GM21526 (cell line): ENCODE measurements around the gene HSPA1A.

Source experiments
- ATAC-seq: cut with Tn5 transposase; IDR thresholded peaks from one replicate; pipeline ENCODE4 v1.9.1; 2021; ENCODE audit warnings: moderate library complexity; ENCODE audit not compliant: unreplicated experiment, low FRiP score

Gene HSPA1A

DNA sequence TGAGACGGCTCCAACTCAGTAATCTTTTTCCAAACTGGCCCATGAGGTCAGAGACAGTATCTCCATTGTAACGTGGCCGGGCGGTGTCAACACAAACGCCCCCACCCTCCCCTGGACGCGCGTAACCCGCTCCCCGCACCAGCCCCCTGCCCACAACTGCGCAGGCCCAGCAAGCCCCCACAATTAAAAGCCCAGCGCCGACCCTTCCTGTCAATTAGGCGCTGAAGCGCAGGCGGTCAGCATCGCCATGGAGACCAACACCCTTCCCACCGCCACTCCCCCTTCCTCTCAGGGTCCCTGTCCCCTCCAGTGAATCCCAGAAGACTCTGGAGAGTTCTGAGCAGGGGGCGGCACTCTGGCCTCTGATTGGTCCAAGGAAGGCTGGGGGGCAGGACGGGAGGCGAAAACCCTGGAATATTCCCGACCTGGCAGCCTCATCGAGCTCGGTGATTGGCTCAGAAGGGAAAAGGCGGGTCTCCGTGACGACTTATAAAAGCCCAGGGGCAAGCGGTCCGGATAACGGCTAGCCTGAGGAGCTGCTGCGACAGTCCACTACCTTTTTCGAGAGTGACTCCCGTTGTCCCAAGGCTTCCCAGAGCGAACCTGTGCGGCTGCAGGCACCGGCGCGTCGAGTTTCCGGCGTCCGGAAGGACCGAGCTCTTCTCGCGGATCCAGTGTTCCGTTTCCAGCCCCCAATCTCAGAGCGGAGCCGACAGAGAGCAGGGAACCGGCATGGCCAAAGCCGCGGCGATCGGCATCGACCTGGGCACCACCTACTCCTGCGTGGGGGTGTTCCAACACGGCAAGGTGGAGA is at the start of gene HSPA1A, which contains the start of gene HSPA1L:
Gene HSPA1A (plus strand): TSS at position 519 of the 814 bp plus-strand sequence. CDS start 214 bp downstream, at position 733.
Gene HSPA1L (minus strand): TSS at position 259 of the 814 bp plus-strand sequence. CDS start 3,311 bp downstream, outside the sequence.
- peak; percentile 23 for ATAC-seq

DNA sequence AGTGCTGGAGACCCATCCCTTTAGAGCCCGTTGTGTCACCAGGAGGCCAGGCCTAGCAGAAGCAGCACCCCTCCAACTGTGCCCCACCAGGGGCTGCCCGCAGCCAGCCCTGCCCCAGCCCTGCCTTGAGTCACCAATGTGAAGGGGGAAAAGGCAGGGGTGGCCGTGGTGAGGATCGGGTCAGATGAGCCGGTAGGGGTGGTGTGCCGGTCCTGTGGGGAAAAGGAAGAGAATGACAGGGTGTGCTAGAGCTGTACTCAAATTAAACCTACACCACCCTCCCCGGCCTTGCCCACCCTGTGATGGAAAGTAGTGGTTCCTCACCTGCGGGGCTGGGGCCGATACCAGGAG is 49.8 kb upstream of the HSPA1A start:
- ATAC-seq = no peak

DNA sequence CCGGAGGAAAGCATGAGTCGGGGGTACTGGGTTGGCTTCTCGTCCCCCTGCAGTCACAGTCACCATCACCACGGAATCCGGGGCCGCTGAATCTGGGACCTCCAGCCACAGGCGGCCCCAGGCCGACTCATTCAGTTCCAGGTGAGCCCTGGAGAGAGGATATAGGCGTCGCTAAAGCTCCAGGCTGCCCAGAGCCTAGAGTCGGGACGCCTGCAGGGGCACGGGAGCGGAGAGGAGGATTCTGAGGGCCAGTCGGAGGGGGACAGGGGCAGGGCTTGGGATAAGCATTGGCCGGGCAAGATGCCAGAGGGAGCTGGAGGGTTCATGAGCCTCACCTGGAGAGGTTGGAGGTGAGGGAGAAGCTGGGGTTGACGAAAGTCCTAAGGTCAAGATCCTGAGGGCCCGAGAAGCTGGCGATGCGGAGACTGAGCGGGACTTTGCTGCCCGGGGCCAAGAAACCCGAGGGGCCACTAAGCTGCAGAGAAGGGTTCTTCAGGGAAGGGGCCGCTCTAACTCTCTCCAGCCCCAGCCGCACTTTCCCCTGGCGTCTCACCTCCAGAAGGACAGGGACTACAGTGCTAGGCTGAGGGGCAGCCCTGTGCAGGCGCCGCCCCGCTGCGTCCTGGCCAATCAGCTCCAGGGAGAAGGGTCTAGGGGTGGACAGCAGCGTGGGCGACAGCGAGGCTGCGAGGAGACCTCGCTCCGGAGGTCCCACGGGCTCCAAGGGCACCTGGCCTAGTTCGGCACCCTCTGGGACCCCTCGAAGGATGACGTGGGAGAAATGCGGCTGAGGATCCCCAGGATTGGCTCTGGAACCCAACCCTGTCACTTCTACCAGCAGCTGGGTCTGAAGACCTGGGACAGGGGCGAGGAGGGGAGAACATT is 49.2 kb upstream of the HSPA1A start:
- no peak for ATAC-seq

DNA sequence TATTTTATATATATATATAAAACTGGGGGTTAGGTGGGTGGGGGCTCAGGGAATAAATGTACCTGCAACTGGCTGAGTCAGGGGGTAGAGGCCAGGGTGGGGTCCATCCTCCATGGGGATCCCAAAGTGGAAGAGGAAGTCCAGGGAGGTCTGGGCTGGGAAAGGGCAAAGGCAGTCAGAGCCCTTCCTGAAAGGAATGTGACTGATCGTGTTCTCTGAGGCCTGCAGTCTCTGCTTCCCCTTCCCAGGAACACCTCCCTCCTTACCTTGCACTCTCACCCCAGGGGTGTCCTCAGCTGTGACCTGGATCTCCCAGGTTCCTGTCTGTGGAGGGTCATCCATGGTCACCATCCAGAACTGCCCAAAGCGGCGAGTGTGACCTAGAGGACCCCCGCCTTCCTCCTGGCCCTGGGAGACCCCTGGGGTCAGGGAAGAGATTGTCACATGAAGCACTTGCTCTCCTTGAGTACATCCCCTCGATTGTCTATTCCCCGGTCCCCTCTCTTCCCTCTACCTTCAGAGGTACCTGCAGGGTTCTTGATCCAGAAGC is 48.2 kb upstream of the HSPA1A start:
- ATAC-seq = no peak

GRCh38 chr6:31768363-31769257 is 46.7 kb upstream of the HSPA1A start:
- no peak for ATAC-seq

- ATAC-seq = no peak
Observed at GRCh38 chr6:31769684-31770371, 45.5 kb upstream of the HSPA1A start.

DNA sequence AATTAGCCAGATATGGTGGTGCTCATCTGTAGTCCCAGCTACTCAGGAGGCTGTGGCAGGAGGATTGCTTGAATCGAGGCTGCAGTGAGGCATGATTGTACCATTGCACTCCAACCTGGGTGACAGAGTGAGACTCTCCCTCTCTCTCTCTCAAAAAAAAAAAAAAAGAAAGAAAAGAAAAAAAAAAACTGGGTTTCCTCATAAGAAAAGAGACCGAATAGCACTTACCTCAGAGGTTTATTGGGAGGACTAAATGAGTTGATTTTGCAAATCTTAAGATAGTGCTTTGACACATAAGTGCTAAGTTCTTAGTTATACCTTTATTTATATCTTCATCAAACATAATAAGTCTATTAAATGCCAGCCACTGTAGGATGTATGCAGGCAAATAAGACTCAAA is 44.5 kb upstream of the HSPA1A start:
- no peak for ATAC-seq

- ATAC-seq = no peak
Observed at GRCh38 chr6:31771992-31772358, 43.4 kb upstream of the HSPA1A start.

DNA sequence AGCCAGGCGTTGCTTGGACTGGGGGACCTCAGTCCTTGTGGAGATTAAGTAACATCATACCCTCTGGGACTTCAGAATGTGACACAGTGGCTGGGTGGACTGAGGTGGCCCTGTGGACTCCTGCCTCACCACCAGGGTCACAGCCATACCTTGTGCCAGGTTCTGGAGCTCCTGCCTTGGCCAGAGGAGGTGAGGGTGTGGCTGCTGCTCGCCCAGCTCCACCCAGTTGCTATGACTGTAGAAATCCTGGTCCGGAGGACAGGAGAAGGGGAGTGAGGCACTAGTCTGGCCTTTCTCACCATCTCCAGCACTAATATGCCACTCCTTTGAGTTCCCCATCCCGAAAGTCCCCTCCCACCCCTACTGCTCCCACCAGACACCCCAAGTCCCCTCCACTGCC is 40.2 kb upstream of the HSPA1A start:
- no peak for ATAC-seq

- ATAC-seq = no peak
Observed at GRCh38 chr6:31775633-31776484, 39.5 kb upstream of the HSPA1A start.

DNA sequence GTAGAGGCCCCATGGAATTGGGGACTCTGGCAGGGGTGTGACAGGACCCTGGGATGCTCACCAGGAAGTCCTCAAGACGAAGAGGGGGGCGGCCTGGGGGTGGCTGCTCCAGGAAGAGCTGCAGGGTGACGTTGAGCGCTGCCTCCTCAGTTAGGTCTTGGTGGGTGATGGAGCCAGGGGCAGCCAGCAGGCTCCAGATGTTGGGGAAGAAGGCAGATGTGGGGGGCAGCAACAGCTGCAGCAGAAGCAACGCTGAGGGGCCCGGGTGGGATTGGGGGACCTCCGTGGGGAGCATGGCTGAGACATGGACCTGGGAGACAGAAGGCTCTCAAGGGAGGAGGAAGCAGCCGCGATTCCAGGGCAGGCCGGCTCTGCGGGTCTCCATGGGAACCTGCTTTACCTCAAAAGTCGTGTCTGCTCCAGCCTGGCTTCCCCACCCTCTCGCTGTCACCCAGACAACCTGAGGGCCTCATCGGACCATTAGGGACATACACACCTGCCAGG is 38.8 kb upstream of the HSPA1A start:
- ATAC-seq = no peak

DNA sequence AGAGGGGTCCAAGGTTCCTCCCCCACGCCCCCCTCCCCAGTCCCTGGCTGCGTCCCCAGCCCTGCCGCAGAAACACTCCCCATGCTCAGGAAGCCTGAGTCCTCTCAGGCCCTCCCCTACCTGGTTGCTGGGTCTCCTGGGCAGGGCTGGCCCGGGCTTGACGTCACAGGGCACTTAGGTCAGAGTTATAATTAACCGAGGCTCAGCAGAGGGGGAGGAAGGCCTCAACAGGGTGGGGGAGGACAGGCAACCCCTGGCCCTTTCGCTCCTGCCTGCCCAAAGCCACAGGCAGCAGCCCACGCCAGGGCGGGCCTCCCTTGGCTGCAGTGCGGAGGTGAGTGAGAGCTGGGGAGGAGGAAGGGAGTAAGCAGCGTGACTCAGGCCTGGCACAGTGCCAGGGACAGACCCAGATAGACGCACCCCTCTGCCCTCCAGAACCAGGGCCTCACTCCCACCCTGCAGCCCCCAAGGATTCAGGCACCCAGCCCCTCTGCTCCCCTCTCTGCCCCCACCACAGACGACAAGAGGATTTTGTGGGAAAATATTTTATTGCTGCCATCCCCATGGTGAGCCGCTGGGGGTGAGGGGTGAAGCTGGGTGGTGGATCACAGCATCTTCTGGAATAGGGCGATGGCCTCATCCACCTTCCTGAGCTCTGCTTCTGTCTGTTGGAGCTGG is 38.2 kb upstream of the HSPA1A start, which contains the start of gene VWA7:
Gene VWA7 (minus strand): TSS at position 340 of the 678 bp plus-strand sequence. CDS start 549 bp downstream, outside the sequence.
- peak; percentile 42 for ATAC-seq

- ATAC-seq = no peak
Observed at GRCh38 chr6:31777667-31778050, 37.7 kb upstream of the HSPA1A start.

DNA sequence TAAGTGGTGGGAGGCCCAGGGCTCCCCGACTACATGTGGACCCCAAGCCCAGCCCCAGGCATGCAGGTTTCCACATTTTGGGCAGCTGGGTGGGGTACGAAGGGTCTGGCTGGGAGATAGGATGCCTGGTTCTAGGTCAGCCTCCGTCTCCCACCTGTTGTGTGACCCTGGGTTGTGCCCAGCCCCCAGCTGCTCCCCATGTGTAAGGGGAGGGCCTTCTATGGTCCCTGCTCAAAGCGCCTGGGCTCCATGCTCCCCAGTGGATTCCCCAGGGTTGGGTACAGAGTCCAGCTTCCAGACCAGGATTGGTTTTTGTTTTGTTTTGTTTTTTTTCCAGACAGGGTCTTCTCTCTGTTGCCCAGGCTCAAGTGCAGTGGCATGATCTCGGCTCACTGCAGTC is 37.1 kb upstream of the HSPA1A start:
- ATAC-seq = no peak

- no peak for ATAC-seq
Observed at GRCh38 chr6:31778999-31779885, 36.1 kb upstream of the HSPA1A start.

DNA sequence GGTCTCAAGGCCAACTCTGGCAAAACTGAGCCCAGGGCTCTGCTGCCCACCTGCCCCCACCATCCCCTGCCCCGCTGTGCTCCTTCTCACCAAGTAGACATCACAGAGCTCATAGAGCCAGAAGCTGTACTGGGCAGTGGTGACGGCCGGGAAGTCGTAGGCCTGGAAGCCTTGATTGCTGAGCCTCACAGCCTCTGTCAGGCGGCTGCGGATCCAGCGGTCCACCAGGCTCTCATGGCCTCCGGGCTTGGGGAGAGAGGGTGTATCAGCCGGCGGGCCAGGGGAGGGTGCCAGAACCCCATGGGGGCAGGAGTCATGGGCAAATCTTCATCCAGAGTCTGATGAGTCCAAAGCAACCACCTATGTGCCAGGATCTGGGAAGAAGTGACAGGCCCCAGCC is 35.4 kb upstream of the HSPA1A start:
- no peak for ATAC-seq
